ENCODE results near the gene FHL2.

GRCh38 chr2:105411720-105412407 lies 13.0 kb upstream of the FHL2 start:
- TF ChIP-seq FOXA1 (IDR thresholded peaks at IDR 0.05), result no peak
- no peak for TF ChIP-seq ELF4 (IDR thresholded peaks at IDR 0.05)
- TF ChIP-seq PKNOX1 (IDR thresholded peaks at IDR 0.05), result no peak
- no peak for TF ChIP-seq ZNF384 (IDR thresholded peaks at IDR 0.05)
- no peak for TF ChIP-seq ARNT (IDR thresholded peaks at IDR 0.05)
- no peak for TF ChIP-seq SUZ12 (IDR thresholded peaks at IDR 0.05)
- no peak for TF ChIP-seq FOXM1 (IDR thresholded peaks at IDR 0.05; ENCODE audit: borderline replicate concordance)
- no peak for TF ChIP-seq HDGF (IDR thresholded peaks at IDR 0.05; ENCODE audit: borderline replicate concordance)
- TF ChIP-seq SP1 (IDR thresholded peaks at IDR 0.05), result no peak
- no peak for TF ChIP-seq FOXK2 (IDR thresholded peaks at IDR 0.05)
- no peak for TF ChIP-seq TARDBP (IDR thresholded peaks at IDR 0.05)
- TF ChIP-seq CTBP1 (IDR thresholded peaks at IDR 0.05; ENCODE audit: borderline replicate concordance), result no peak
- no peak for TF ChIP-seq BHLHE40 (IDR thresholded peaks at IDR 0.05; ENCODE audit: borderline replicate concordance)
- TF ChIP-seq LEF1 (IDR thresholded peaks at IDR 0.05; ENCODE audit: borderline replicate concordance), result no peak
